Measurements from ENCODE around the gene DSC2.
A peak's percentile ranks its signal among the peaks of the same experiment; 100 is the strongest.

DNA sequence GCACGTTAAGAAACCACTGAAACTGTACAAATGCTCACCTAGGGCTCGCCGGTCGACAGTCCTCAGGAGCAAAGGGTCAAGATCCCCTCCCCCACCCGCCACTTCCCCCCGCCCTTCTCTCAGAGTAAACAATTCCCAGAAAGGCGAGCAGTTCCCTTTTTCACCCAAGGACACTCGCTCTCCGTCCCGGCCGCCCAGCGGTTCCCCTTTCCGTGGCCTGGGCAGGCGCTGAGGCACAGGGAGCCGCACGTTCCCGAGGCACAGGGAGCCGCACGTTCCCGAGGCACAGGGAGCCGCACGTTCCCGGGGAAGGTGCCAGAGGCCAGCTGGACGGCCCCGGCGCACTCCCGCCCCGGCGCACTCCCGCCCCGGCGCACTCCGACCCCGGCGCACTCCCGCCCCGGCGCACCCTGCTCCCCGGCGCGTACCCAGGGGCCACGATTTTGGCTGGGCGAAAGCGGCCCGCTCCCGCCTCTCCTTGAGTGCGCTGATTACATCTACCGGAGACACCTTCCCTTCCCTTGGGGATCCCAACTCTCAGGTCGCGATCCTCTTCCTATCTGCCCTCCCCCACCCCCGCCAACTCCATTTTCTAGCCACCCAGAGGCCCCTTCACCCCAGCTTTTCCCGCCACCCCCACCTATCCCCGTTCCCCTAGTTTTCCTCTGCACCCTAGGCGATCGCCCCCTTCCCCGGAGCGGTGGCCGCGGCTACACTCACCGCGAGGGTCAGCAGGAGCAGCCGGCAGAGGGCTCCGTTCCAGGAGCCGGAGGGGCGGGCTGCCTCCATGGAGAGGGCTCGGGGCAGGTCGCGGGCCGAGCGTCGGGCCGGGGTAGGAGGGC lies 817 bp downstream of the DSC2 start:
- TF ChIP-seq, protein P1, sequence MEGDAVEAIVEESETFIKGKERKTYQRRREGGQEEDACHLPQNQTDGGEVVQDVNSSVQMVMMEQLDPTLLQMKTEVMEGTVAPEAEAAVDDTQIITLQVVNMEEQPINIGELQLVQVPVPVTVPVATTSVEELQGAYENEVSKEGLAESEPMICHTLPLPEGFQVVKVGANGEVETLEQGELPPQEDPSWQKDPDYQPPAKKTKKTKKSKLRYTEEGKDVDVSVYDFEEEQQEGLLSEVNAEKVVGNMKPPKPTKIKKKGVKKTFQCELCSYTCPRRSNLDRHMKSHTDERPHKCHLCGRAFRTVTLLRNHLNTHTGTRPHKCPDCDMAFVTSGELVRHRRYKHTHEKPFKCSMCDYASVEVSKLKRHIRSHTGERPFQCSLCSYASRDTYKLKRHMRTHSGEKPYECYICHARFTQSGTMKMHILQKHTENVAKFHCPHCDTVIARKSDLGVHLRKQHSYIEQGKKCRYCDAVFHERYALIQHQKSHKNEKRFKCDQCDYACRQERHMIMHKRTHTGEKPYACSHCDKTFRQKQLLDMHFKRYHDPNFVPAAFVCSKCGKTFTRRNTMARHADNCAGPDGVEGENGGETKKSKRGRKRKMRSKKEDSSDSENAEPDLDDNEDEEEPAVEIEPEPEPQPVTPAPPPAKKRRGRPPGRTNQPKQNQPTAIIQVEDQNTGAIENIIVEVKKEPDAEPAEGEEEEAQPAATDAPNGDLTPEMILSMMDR (IDR thresholded peaks at IDR 0.05; ENCODE audit: insufficient read depth, low read depth, low read length), result no peak
- peak; percentile 19 for TF ChIP-seq EZH2 (IDR thresholded peaks at IDR 0.05; ENCODE audit: insufficient read depth, low read length)
